ENCODE results near the gene AGBL3. TPM values are rescaled to one million over a fixed set of nuclear protein-coding genes. Genes with fewer than 3 reads are reported as not detected.
"Not testable (repeated sequence)": the region's sequence is repeated elsewhere in the genome, so short reads cannot be mapped to it uniquely, and the experiment has no call there.

AGBL3 gene
- total RNA-seq, 2 experiments from 2014 or later = 4.5 to 6.7 TPM

DNA sequence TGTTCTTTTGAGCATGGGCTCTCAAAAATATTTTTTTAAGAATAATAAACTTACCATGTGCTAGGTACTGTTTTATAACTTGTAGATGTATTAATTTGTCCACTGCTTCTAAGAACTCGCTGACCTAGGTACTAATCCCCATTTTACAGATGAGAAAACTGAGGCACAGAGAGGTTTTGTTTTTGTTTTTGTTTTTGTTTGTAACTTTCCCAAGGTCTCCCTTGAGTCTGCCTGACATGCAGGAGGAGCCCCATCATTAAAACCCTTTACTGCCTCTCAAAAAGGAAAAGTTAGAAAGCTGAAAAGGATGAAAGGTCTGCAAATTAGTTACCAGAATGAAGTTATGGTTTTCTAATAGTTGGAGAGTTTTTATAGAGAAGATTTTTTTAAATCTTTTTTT is 38.5 kb upstream of the AGBL3 start:
- H3K36me3 Mint-ChIP-seq = no peaks in the 10 kb centered on the region
- H3K9me3 Mint-ChIP-seq = no peaks in the 10 kb centered on the region
- no peak overlapping the region for H3K4me3 Mint-ChIP-seq
- POLR2A ChIA-PET = no interaction called here
- no peak overlapping the region for H3K27ac Mint-ChIP-seq
- H3K4me1 Mint-ChIP-seq = peaks cover 7% of the 10 kb centered on the region
- no peak for DNase-seq
- no peak for ATAC-seq (ENCODE audit: low read depth)
- no peaks in the 10 kb centered on the region for H3K27me3 Mint-ChIP-seq

DNA sequence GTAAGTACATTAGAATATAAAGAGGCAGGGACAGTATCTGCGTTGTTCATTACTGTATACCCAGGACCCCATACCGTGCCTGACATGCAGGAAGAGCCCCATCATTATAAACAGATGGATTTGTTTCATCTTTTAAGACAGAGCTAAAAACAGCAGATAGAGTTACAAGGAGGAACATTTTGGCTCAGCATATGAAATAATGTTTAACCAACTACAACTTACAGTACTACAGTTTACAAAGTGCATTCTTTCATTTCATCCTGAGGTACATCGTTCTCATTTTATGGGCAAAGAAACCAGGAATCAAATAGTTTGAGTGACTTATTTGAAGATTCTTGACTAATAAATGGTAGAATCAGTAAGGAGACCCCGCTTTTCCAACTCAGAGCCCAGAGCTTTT is 38.1 kb upstream of the AGBL3 start:
- H3K36me3 Mint-ChIP-seq = no peaks in the 10 kb centered on the region
- ATAC-seq (ENCODE audit: low read depth) (no peak), DNase-seq (no peak)
- H3K4me1 Mint-ChIP-seq = peaks cover 7% of the 10 kb centered on the region
- H3K4me3 Mint-ChIP-seq = no peak overlapping the region
- POLR2A ChIA-PET = no interaction called here
- no peaks in the 10 kb centered on the region for H3K27me3 Mint-ChIP-seq
- H3K27ac Mint-ChIP-seq = no peak overlapping the region
- no peaks in the 10 kb centered on the region for H3K9me3 Mint-ChIP-seq

DNA sequence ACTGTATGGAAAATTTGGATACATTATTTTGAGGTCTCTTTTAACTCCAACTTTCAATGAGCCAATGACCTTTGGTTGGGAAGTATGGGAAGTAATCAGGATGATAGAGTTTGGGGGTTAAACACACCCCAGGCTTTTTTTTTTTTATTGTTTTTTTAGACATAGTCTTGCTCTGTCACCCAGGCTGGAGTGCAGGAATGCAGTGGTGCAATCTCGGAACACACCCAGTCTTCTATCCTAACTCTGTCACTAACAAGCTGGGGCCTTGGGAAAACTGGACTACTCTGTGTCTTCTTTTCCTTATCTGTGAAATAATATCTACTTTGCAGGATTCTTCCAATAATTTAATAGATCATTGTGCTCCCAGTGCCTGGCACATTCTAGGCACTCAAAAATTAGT is 37.6 kb upstream of the AGBL3 start:
- POLR2A ChIA-PET = no interaction called here
- DNase-seq (no peak), ATAC-seq (ENCODE audit: low read depth) (no peak)
- H3K4me3 Mint-ChIP-seq = no peak overlapping the region
- H3K36me3 Mint-ChIP-seq = no peaks in the 10 kb centered on the region
- no peak overlapping the region for H3K27ac Mint-ChIP-seq
- no peaks in the 10 kb centered on the region for H3K27me3 Mint-ChIP-seq
- H3K4me1 Mint-ChIP-seq = peaks cover 7% of the 10 kb centered on the region
- no peaks in the 10 kb centered on the region for H3K9me3 Mint-ChIP-seq

DNA sequence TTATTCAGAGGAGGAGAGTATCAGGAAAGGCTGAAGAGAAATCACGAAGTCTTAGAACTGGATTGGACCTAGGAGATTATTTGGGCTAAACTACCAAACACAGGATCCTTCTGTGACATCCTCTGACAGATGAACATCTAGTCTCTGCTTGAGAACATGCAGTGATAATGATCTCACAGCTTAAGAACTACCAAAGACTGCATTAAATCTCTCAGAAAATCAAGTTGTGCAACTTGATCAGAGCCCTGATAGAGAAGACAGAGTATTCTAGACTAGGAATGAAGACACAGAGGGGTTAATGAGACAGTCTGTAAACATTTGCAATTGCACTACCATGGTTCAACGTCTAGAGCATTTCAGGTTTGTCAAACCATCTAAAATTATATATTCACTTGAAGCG is 37.1 kb upstream of the AGBL3 start:
- no peak overlapping the region for H3K27ac Mint-ChIP-seq
- H3K27me3 Mint-ChIP-seq = no peaks in the 10 kb centered on the region
- peaks cover 5% of the 10 kb centered on the region for H3K4me1 Mint-ChIP-seq
- no peaks in the 10 kb centered on the region for H3K36me3 Mint-ChIP-seq
- H3K9me3 Mint-ChIP-seq = no peaks in the 10 kb centered on the region
- no peak for ATAC-seq (ENCODE audit: low read depth)
- no peak for DNase-seq
- POLR2A ChIA-PET = no interaction called here
- no peak overlapping the region for H3K4me3 Mint-ChIP-seq

DNA sequence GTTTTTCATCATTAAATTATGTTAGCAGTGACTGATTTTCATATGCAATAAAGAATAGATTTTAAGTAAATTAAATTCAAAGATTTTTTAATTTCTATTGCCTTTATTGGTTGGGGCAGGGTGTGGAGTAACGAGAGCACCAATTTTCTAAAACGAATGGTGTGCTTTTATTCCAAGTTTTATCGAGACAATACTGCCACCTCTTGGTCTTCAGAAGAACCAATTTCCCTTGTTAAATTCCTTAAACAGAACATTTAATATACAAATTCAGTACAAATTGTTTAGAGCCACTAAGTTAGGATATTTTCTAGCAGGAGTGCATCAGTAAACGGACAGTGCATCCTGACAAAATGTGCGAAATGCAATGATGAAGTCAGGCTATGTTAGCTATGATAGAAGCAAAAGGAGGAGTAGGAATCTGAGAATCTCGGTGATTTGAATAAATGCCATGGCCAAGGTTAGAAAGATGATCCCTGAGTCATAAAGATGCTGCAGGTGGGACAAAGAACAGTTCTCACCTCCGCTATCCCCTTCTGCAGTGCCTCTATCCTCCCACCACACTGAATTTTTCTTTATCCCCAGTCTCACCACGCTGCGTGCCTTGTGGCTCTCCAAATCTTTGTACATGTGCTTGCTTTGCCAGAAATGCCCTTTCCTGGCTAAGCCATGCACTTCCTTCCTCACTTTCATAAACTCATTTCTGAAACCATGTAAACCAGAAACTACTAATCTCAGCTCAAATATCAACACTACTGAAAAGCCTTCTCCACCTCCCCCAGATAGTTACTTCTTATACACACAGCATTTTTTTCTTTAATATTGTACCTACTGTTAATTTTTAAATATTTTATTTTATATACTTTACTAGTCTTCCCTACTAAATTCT is 31.9 kb upstream of the AGBL3 start:
- Mint-ChIP-seq H3K4me3 (no peak overlapping the region), H3K4me1 (peaks cover 5% of the 10 kb centered on the region), H3K27me3 (no peaks in the 10 kb centered on the region), H3K9me3 (no peaks in the 10 kb centered on the region), H3K27ac (no peak overlapping the region), H3K36me3 (no peaks in the 10 kb centered on the region)
- no peak for ATAC-seq (ENCODE audit: low read depth)
- no peak for DNase-seq
- POLR2A ChIA-PET = no interaction called here

DNA sequence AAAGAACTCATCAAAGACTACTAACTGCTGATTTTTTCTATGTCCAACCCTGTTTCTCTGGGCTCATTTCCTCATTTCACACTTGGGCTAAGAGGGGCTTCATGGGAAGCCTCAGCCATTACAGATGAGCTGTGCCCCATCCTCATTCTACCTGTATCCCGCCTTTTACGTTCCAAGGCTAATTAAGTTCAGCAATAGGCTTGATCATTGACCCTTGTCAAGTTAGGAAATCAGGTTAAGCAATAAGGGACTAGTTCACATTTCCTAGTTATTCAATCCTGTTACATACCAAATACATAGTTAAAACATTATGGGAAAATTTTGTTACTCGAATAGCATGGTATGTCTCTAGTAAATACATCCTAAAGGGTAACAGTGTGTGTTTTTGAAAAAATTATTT is 29.3 kb upstream of the AGBL3 start:
- H3K9me3 Mint-ChIP-seq = no peaks in the 10 kb centered on the region
- ATAC-seq (ENCODE audit: low read depth) (no peak), DNase-seq (no peak)
- no peak overlapping the region for H3K4me3 Mint-ChIP-seq
- H3K27me3 Mint-ChIP-seq = peaks cover 4% of the 10 kb centered on the region
- no peaks in the 10 kb centered on the region for H3K36me3 Mint-ChIP-seq
- H3K4me1 Mint-ChIP-seq = peaks cover 5% of the 10 kb centered on the region
- POLR2A ChIA-PET = no interaction called here
- H3K27ac Mint-ChIP-seq = no peak overlapping the region

DNA sequence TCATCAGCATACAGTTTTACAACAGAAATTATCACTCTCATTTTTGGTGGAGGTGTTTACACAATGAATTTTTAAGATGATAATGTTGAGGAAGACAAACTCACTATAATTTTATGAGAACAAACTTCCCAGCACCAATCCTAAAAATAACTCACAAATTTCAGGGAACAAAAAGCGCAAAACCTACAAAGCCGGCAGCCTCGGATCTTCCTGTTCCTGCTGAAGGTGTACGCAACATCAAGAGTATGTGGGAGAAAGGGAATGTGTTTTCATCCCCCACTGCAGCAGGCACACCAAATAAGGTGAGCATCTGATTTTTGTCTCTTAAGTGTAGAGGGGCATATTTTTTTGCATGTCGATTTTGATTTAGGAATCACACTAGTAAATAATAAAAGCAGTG is 26.5 kb upstream of the AGBL3 start:
- DNase-seq = no peak
- POLR2A ChIA-PET = no interaction called here
- Mint-ChIP-seq H3K4me1 (no peaks in the 10 kb centered on the region), H3K9me3 (no peaks in the 10 kb centered on the region), H3K27me3 (peaks cover 4% of the 10 kb centered on the region), H3K36me3 (no peaks in the 10 kb centered on the region), H3K4me3 (no peak overlapping the region), H3K27ac (no peak overlapping the region)
- no peak for ATAC-seq (ENCODE audit: low read depth)

DNA sequence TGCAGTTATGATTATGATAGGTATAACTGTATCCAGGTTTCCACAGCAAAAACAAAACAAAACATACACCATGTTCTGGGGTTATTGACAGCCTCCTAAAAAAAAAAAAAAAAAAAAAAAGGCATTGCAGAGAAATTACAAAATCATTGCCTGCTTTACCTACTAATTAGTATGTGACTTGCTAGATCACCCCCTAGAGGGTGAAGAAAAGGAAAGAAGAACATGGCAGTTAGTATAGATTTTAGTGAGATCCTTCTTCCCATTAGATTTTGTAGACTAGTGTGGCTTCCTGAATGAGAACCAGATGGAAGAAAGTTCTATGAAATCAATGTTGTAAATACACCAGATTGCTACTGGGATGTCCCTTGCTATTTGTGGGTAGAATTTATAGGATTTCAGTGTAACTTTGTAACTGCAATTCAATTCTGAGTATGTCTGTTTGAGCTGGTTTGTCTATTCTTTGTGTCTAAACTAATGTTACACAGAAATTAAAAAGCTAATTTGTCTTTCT is 24.0 kb upstream of the AGBL3 start:
- H3K27ac Mint-ChIP-seq = no peak overlapping the region
- no peak for DNase-seq
- no peak overlapping the region for H3K4me3 Mint-ChIP-seq
- H3K36me3 Mint-ChIP-seq = no peaks in the 10 kb centered on the region
- no peak for ATAC-seq (ENCODE audit: low read depth)
- H3K9me3 Mint-ChIP-seq = no peaks in the 10 kb centered on the region
- peaks cover 4% of the 10 kb centered on the region for H3K27me3 Mint-ChIP-seq
- H3K4me1 Mint-ChIP-seq = no peaks in the 10 kb centered on the region
- POLR2A ChIA-PET = no interaction called here

DNA sequence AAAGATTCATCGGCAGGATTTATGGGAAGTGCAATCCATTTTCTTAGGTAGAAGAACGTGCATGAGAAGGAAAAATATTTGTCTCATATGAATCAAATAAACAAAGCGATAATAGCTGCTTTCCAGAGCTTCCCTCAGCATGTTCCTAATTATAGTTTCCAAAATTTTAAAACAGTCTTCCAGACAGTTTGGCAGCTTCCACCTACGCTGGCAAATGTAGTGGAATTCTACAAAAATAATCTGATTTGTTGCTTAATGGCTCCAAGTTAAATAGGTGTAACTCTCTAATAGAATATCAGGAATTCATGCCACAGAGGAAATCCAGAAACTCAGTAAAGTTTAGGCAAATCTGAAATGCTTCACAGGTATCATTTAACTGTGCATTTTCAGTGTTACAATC is 23.3 kb upstream of the AGBL3 start:
- ATAC-seq (ENCODE audit: low read depth) (no peak), DNase-seq (no peak)
- POLR2A ChIA-PET = no interaction called here
- Mint-ChIP-seq H3K27ac (no peak overlapping the region), H3K27me3 (peaks cover 4% of the 10 kb centered on the region), H3K4me3 (no peak overlapping the region), H3K4me1 (no peaks in the 10 kb centered on the region), H3K9me3 (no peaks in the 10 kb centered on the region), H3K36me3 (no peaks in the 10 kb centered on the region)

DNA sequence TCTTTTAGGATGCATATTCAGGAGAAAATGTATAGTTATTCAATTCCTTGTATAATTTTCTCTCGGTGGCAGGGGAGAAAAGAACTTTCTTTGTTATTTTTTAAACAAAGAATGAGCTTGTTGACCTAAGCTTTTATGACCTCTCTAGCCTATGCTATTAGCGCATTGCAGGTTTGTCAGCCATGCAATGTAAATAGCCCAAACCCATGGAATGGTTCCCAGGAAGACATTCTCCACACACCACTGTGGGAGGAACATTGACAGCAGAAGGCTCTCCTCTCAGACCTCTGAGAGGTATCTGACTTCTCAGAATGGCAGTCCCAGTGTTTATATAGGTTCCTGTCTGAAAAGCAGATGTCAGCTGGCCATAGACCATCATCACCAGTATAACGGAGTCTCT is 19.6 kb upstream of the AGBL3 start:
- no peak for ATAC-seq (ENCODE audit: low read depth)
- no peak overlapping the region for H3K27ac Mint-ChIP-seq

DNA sequence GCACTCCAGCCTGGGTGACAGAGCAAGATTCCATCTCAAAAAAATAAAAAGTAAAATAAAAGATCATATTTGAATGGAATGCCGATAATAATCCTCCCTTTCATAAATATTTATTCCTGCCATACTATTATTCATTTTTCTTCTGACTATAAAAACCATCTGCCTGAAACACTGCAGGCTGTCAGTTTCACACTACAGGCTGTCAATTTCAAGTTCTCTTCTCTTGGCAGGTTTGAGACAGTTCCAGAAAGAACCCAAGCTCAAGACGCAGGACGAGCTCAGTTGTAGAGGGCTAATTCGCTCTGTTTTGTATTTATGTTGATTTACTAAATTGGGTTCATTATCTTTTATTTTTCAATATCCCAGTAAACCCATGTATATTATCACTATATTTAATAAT is 18.2 kb upstream of the AGBL3 start:
- ATAC-seq (ENCODE audit: low read depth) (no peak), DNase-seq (no peak)
- POLR2A ChIA-PET = no interaction called here
- H3K27ac Mint-ChIP-seq = no peak overlapping the region
- H3K9me3 Mint-ChIP-seq = no peaks in the 10 kb centered on the region
- H3K27me3 Mint-ChIP-seq = peaks cover 6% of the 10 kb centered on the region
- H3K4me3 Mint-ChIP-seq = no peak overlapping the region
- no peaks in the 10 kb centered on the region for H3K4me1 Mint-ChIP-seq
- H3K36me3 Mint-ChIP-seq = no peaks in the 10 kb centered on the region

More for the DNA sequence above, 19.6 kb upstream of the AGBL3 start:
- Mint-ChIP-seq H3K36me3 (no peaks in the 10 kb centered on the region), H3K4me3 (no peak overlapping the region), H3K27me3 (peaks cover 6% of the 10 kb centered on the region), H3K4me1 (no peaks in the 10 kb centered on the region), H3K9me3 (no peaks in the 10 kb centered on the region)
- POLR2A ChIA-PET = no interaction called here
- DNase-seq = no peak

DNA sequence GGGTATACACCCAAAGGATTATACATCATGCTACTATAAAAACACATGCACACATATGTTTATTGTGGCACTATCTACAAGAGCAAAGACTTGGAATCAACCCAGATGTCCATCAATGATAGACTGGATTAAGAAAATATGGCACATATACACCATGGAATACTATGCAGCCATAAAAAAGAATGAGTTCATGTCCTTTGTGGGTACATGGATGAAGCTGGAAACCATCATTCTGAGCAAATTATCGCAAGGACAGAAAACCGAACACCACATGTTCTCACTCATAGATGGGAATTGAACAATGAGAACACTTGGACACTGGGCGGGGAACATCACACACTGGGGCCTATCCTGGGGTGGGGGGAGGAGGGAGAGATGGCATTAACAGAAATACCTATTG is 4.7 kb upstream of the AGBL3 start:
- H3K36me3 Mint-ChIP-seq; H3K27me3 Mint-ChIP-seq; H3K4me3 Mint-ChIP-seq; POLR2A ChIA-PET; H3K27ac Mint-ChIP-seq; ATAC-seq (ENCODE audit: low read depth); DNase-seq: not testable (repeated sequence)
- H3K9me3 Mint-ChIP-seq = peaks cover 13% of the 10 kb centered on the region
- peaks cover 11% of the 10 kb centered on the region for H3K4me1 Mint-ChIP-seq

DNA sequence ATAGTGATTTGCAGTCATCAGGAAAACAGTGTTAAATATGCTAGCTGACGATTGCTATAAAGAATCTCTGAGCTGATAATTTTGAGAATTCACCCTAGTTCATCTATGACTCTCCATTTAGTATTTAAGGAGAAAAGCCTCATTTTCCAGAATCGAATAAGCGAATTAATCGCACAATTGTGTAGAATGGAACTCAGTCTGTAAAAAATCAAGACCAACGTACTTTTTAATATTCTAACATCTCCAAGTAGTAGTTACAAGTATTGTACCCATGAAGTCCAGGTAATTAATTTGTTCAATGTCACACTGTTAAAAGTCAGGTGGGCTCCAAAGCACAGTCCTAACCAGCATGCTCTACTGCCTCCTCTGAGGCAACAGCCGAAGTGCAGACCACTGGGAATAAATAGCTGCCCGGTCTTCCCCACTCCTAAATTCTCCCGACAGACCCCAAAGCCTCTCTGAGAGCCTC is 380 bp upstream of the AGBL3 start:
- peak overlapping the region; percentile 94 for H3K4me3 Mint-ChIP-seq
- peak; percentile 65 for ATAC-seq (ENCODE audit: low read depth)
- H3K36me3 Mint-ChIP-seq = peaks cover 7% of the 10 kb centered on the region
- H3K9me3 Mint-ChIP-seq = peaks cover 3% of the 10 kb centered on the region
- peaks cover 26% of the 10 kb centered on the region for H3K4me1 Mint-ChIP-seq
- peak overlapping the region; percentile 85 for H3K27ac Mint-ChIP-seq
- no peak for DNase-seq
- POLR2A ChIA-PET = interaction anchor here (2.2 to 4.3 kb wide), 3 partner anchors 10 to 184 kb away, joined by 18 to 46 read pairs (median 40); partner anchors contain the start of genes CYREN and TMEM140
- H3K27me3 Mint-ChIP-seq = no peaks in the 10 kb centered on the region

DNA sequence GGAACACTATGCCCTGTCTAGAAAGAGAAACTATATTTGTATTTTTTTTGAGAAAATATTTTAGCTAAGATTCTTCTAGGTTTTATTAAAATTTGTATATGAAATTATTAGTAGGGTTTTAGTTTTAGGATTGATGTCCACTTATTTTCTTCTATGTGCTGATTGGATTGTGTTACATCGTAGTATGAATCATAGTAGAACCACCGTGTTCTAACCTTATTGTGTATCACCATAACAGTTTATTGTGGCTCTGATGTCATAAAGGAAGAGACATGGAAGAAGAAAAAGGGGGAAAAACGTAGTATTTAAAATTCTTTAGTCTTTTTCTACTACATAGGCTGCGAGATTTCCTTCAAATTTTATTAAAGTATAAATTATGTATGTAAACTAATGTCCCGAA is 1.9 kb downstream of the AGBL3 start:
- no peaks in the 10 kb centered on the region for H3K27me3 Mint-ChIP-seq
- H3K27ac Mint-ChIP-seq = no peak overlapping the region
- peak overlapping the region; percentile 48 for H3K4me3 Mint-ChIP-seq
- POLR2A ChIA-PET = interaction anchor here (1.8 to 4.3 kb wide), 3 partner anchors 160 to 182 kb away, joined by 5 to 46 read pairs (median 40); partner anchors contain the start of genes CYREN and TMEM140
- peaks cover 42% of the 10 kb centered on the region for H3K4me1 Mint-ChIP-seq
- peaks cover 15% of the 10 kb centered on the region for H3K36me3 Mint-ChIP-seq
- ATAC-seq (ENCODE audit: low read depth) (no peak), DNase-seq (no peak)
- no peaks in the 10 kb centered on the region for H3K9me3 Mint-ChIP-seq
